ENCODE results near the gene ZNF263.

ZNF263 gene

DNA sequence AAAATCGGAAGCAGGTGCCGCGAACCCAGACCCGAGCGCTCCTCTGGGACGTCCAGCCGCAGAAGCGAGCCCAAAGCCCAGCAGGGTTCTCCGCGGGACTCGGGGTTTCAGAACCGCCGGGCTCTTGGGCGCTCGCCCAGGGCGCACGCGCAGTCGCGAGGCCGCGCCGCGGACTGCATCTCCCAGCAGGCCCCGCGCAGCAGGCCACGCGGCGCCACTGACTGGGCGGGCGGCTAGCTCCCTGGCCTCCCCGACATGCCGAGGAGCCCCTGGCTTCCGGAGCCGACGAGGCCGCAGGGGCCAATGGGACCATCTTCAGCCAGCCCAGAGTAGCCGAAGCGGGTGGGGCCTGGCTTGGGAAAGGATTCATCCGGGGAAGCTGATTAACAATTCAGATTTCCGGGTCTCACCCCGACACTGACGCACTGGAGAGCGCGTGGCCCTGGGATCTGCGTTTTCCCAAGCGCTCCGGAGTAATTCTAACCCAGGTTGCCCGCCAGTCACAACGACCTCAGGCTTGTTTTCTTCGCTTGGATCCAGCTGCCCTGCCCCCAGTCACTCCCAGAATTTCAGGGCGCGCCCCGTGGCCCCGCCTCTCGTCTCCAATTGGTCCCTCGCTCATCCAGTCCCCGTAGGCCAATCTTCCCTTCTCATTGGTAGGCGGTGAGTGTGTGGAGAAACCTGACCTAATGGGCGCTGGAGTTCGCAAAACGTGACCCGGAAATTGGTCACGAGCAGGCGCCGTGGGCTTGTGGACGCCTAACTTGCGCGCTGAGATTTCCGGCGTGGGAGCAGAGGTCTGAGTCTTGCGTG lies at the start of gene ZNF263:
TSS of gene ZNF263 (plus strand) at position 762 of the 813 bp plus-strand sequence. CDS start 328 bp downstream, outside the sequence.
- DNase-seq, result peak; percentile 96

GRCh38 chr16:3234543-3234856 lies 48.8 kb upstream of the ZNF263 start:
- DNase-seq, result no peak

- DNase-seq, result peak; percentile 93
These were observed 48.3 kb upstream of the ZNF263 start, which contains the start of gene ZNF200 for GRCh38 chr16:3234857-3235561. ZNF200 (minus strand) TSS chr16:3235158; CDS start chr16:3233755, 1,403 bp downstream.

GRCh38 chr16:3235856-3236669 lies 47.2 kb upstream of the ZNF263 start:
- peak; percentile 42 for DNase-seq

GRCh38 chr16:3241761-3242160 lies 41.5 kb upstream of the ZNF263 start:
- no peak for DNase-seq

- no peak for DNase-seq
These were observed 40.6 kb upstream of the ZNF263 start for GRCh38 chr16:3242709-3243108.

GRCh38 chr16:3243882-3244281 lies 39.4 kb upstream of the ZNF263 start:
- DNase-seq, result no peak

DNA sequence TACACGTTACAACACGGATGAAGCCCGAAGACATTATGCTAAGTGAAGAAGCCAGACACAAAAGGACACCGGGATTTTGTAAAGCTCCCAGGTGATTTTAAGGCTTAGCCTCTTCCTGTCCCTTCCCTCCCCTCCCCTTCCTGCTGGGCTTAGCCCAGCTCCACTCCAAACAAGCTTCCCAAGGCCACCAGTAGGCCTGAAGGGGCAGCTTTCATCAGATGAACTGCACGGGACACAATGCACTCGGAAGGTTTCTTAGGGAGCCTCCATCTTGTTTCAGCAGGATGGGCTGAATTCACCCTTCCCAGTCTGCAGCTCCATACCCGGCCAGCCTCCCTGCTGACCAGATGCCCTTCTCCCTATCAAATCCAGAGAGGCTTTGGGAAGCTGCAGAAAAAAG lies 37.3 kb upstream of the ZNF263 start:
- no peak for DNase-seq

- DNase-seq, result no peak
These were observed 36.4 kb upstream of the ZNF263 start for GRCh38 chr16:3246876-3247275.

DNA sequence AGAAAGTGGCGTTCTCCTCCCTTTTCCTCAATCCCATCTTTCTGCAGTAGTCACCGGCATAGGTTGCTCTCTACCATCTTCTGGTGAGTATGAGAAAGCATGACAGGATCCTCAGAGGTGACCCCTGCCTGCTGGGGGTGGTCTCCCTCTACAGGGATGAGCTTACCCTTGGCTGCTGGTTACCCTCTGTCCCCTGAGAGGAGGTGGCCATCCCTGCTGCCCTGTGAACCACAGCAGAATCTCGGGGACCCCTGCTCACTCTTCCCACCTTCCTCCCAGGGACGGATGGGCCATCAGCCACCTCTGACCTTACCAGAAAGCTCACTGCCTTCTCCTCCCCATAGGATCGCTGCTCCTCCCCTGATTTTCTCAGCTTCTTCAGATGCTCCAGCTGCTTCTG lies 34.7 kb upstream of the ZNF263 start:
- no peak for DNase-seq

- DNase-seq, result no peak
These were observed 34.3 kb upstream of the ZNF263 start for GRCh38 chr16:3249020-3249419.

- no peak for DNase-seq
These were observed 33.8 kb upstream of the ZNF263 start for GRCh38 chr16:3249451-3249850.

DNA sequence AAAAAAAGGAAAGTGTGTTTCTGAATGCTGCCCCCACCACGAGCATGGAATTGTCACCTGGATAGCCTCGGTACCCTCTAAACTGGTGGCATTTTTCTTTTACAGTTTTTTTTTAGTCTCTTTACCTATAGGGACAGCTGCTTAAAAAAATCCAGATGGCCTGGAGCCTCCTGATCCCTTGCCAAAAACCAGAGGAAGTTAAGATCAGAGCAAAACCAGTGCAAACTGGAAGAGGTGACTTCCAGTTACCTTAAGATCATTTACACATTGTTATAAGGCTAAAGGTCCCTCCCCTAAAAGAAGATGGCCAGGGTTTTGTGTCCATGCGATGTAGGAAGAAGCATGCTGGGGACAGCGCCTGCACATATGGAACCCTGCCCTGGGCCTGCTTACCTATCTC lies 30.3 kb upstream of the ZNF263 start:
- no peak for DNase-seq

- no peak for DNase-seq
These were observed 29.0 kb upstream of the ZNF263 start for GRCh38 chr16:3254309-3254708.

GRCh38 chr16:3256146-3256865 lies 27.0 kb upstream of the ZNF263 start, which contains the start of gene MEFV:
MEFV (minus strand) TSS chr16:3256633; CDS start chr16:3256587, 46 bp downstream.
- no peak for DNase-seq

GRCh38 chr16:3256866-3257465 lies 26.3 kb upstream of the ZNF263 start:
- DNase-seq, result no peak

DNA sequence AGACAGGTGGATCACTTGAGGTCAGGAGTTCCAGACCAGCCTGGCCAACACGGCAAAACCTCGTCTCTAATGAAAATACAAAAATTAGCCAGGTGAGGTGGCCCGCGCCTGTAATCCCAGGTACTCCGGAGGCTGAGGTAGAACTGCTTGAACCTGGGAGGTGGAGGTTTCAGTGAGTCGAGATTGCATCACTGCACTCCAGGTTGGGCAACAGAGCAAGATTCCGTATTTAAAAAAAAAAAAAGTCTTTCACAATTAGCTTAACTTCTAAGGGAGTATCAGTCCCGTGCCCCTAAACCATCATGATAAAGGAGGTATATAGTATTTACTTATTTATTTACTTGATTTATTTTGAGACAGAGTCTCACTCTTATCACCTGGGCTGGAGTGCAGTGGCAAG lies 23.5 kb upstream of the ZNF263 start:
- DNase-seq, result no peak

GRCh38 chr16:3262517-3262916 lies 20.8 kb upstream of the ZNF263 start:
- no peak for DNase-seq

GRCh38 chr16:3264137-3265036 lies 18.9 kb upstream of the ZNF263 start:
- peak; percentile 98 for DNase-seq

DNA sequence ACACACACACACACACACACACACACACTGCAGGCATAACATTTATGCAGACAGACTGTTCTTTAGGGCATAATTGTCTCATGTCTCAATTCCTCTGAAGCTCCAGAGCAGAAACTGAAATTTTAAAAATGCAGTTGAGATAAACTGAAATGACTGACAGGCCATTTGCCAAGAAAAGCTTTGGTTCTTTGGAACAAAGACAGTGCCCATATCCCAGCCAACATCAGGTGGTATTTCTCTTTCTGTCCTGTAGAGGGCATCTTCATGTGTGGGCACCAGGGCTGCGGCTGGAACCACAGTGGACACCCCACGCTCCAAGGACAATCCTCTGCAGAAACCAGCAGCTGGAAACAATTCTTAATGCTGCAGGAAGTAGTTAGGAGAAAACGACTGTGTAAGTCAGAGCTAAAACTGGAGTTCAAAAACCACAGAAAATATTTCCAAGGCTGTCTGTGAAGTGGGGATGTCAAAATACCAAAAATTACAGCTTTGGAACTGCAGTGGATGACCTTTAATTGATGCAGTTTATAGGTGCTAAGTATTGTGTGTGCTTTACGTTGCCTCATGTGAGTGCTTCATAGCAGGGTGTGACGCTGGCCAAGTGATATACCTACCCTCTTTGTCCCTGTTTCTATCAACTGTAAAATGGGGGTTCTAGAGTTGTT lies 16.3 kb upstream of the ZNF263 start:
- DNase-seq, result no peak

DNA sequence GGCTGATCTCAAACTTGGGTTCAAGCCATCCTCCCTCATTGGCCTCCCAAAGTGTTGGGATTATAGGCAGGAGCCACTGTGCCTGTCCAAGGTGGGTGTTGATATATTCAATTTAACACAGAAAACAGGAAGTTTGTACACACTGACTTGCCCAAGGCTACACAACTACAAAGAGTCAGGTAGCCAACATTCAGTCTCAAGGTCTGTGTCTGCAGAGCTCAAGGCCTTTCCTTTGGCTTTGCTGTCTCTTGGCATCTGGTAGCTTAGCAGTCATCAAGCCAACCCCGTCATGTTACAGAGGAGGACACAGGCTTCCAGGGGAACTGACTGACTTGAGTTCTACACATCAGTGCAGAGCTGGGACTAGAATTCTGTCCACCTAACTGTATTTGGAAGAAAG lies 15.0 kb upstream of the ZNF263 start:
- DNase-seq, result no peak
